Smooth muscle cell (in vitro differentiated cells): ENCODE results near the gene RIN3. TPM values are rescaled to one million over a fixed set of nuclear protein-coding genes. Genes with fewer than 3 reads are reported as not detected.
A peak's percentile ranks its signal among the peaks of the same experiment; 100 is the strongest.

ENCODE experiments used
- DNase-seq: peaks from one replicate; lab custom pipeline; 2025; ENCODE audit not compliant: unreplicated experiment; lab: John Stamatoyannopoulos, UW
- H2AFZ ChIP-seq: fragments of 200-600 bp; sonication (generic); 2 replicates; pipeline ENCODE4 v1.6.0; 2016; ENCODE audit warnings: antibody characterized with exemption, low read depth, mild to moderate bottlenecking
- H3F3A ChIP-seq: fragments of 200-600 bp; sonication (generic); 2 replicates; pipeline ENCODE4 v1.6.0; 2017; ENCODE audit warnings: antibody characterized with exemption, low read depth
- H3K27ac ChIP-seq: fragments of 200-600 bp; sonication (generic); 2 replicates; pipeline ENCODE4 v1.5.1; 2016; ENCODE audit warnings: low read depth, mild to moderate bottlenecking
- H3K27me3 ChIP-seq: fragments of 200-600 bp; sonication (generic); 2 replicates; pipeline ENCODE4 v1.6.1; 2016; ENCODE audit warnings: low read depth, mild to moderate bottlenecking
- H3K36me3 ChIP-seq: fragments of 200-600 bp; sonication (generic); 2 replicates; pipeline ENCODE4 v1.5.1; 2016; ENCODE audit warnings: low read depth
- H3K4me1 ChIP-seq: fragments of 200-600 bp; sonication (generic); 2 replicates; pipeline ENCODE4 v1.5.1; 2016; ENCODE audit warnings: low read depth
- H3K4me2 ChIP-seq: fragments of 200-600 bp; sonication (generic); 2 replicates; pipeline ENCODE4 v1.6.0; 2016; ENCODE audit warnings: mild to moderate bottlenecking
- H3K4me3 ChIP-seq: fragments of 200-600 bp; sonication (generic); 2 replicates; pipeline ENCODE4 v1.5.1; 2016; ENCODE audit warnings: mild to moderate bottlenecking
- H3K79me2 ChIP-seq: fragments of 200-600 bp; sonication (generic); 2 replicates; pipeline ENCODE4 v1.6.0; 2016; ENCODE audit warnings: low read depth, mild to moderate bottlenecking
- H3K9ac ChIP-seq: fragments of 200-600 bp; sonication (generic); 2 replicates; pipeline ENCODE4 v1.6.0; 2016; ENCODE audit warnings: low read depth
- H3K9me3 ChIP-seq: fragments of 200-600 bp; sonication (generic); replicated peaks from 2 replicates; pipeline ENCODE4 v1.5.1; 2016; ENCODE audit warnings: low read depth
- H4K20me1 ChIP-seq: fragments of 200-600 bp; sonication (generic); 2 replicates; pipeline ENCODE4 v1.6.0; 2016; ENCODE audit warnings: low read depth
- WGBS: methylation state at CpG from one replicate; pipeline ENCODE4 v1.1.7; 2016; ENCODE audit warnings: low lambda C conversion rate; 5-methylcytosine and 5-hydroxymethylcytosine counted together
- polyA plus RNA-seq: library from polyadenylated mRNA; unstranded; fragments of >200 nt; fragmentation: Nextera tagmentation; extraction: Ambion mirVana; gene quantifications from 2 replicates; pipeline ENCODE4 v1.2.1, GENCODE V29; 2016
- total RNA-seq: library from RNA; depleted of rRNA; stranded (reverse); fragments of >200 nt; gene quantifications from 2 replicates; pipeline ENCODE4 v1.2.3, GENCODE V29; 2014
- TF ChIP-seq, protein P1 (sequence below): fragments of 200-600 bp; sonication (generic); IDR thresholded peaks from 2 replicates; pipeline ENCODE4 v1.5.1; 2017; ENCODE audit warnings: borderline replicate concordance, mild to moderate bottlenecking, antibody characterized with exemption; ENCODE audit not compliant: insufficient read depth, poor library complexity, severe bottlenecking

Gene RIN3
- total and polyA plus RNA-seq, 2 experiments from 2014 or later, result 2.7 to 3.8 TPM

DNA sequence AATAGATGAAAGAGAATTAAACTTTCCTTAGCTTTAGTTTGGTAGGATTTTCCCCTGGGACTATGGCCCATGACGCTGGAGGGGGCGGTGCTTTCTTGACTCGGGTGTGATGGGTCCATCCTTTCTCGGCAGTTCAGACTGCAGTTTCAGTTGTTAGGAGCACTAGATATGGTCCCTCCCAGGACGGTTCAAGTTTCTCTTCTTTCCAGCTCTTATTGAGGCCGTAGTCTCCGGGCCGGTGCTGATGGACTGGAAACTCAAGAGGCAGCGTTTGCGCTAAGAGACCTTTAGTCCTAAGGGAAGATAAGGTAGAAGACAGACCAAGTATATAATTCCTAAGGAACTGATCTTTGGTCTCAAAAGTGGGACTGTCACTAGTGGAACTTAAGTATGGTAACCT is 111.2 kb downstream of the RIN3 start:
- 95% methylated on average over 10 of the region's 10 CpGs for WGBS
- H3K4me1 ChIP-seq, result no peaks in the 10 kb centered on the region
- TF ChIP-seq, protein P1, sequence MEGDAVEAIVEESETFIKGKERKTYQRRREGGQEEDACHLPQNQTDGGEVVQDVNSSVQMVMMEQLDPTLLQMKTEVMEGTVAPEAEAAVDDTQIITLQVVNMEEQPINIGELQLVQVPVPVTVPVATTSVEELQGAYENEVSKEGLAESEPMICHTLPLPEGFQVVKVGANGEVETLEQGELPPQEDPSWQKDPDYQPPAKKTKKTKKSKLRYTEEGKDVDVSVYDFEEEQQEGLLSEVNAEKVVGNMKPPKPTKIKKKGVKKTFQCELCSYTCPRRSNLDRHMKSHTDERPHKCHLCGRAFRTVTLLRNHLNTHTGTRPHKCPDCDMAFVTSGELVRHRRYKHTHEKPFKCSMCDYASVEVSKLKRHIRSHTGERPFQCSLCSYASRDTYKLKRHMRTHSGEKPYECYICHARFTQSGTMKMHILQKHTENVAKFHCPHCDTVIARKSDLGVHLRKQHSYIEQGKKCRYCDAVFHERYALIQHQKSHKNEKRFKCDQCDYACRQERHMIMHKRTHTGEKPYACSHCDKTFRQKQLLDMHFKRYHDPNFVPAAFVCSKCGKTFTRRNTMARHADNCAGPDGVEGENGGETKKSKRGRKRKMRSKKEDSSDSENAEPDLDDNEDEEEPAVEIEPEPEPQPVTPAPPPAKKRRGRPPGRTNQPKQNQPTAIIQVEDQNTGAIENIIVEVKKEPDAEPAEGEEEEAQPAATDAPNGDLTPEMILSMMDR, result no peak
- no peaks in the 10 kb centered on the region for H3K36me3 ChIP-seq
- H3K79me2 ChIP-seq, result no peaks in the 10 kb centered on the region
- H3F3A ChIP-seq, result no peaks in the 10 kb centered on the region
- no peak overlapping the region for H3K9ac ChIP-seq
- H3K4me3 ChIP-seq, result no peak overlapping the region
- no peaks in the 10 kb centered on the region for H4K20me1 ChIP-seq
- H3K4me2 ChIP-seq, result no peak overlapping the region
- H3K27ac ChIP-seq, result peak overlapping the region; percentile 18
- no peak for DNase-seq
- no peaks in the 10 kb centered on the region for H3K9me3 ChIP-seq
- no peaks in the 10 kb centered on the region for H3K27me3 ChIP-seq
- H2AFZ ChIP-seq, result no peak overlapping the region

GRCh38 chr14:92625213-92625612 is 111.6 kb downstream of the RIN3 start:
- Histone ChIP-seq H3K27ac (peak overlapping the region; percentile 25), H3K9ac (no peak overlapping the region)
- DNase-seq, result no peak

DNA sequence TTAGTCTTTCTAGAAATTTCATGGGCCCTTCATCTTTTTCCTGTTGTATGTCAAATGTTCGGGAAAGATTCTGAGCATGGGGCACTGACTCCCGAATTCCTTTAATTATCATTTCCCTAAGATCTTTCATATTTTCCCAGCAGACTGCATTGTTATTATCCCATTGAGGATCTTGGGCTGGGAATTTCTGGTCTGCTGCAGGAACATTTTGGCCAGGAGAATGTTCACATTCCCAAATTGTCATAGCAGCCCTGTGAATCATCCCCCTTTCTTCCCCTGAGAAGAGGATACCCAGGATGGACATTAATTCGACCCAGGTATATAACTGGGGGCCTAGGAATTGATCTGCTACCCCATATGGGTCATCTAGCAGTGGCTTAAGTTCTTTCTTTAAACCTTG is 112.5 kb downstream of the RIN3 start:
- H3K4me2 ChIP-seq, result no peak overlapping the region
- 92% methylated on average over 3 of the region's 3 CpGs for WGBS

More at GRCh38 chr14:92625213-92625612, 111.6 kb downstream of the RIN3 start:
- Histone ChIP-seq H3K4me1 (no peaks in the 10 kb centered on the region), H3K36me3 (no peaks in the 10 kb centered on the region), H3K79me2 (no peaks in the 10 kb centered on the region), H3F3A (no peaks in the 10 kb centered on the region), H3K4me3 (no peak overlapping the region), H3K9me3 (no peaks in the 10 kb centered on the region), H3K4me2 (peak overlapping the region; percentile 59), H3K27me3 (no peaks in the 10 kb centered on the region), H4K20me1 (no peaks in the 10 kb centered on the region), H2AFZ (no peak overlapping the region)
- TF ChIP-seq, protein P1, result no peak
- WGBS, result 52% methylated on average over 5 of the region's 5 CpGs

More for the DNA sequence above, 112.5 kb downstream of the RIN3 start:
- H3K9ac ChIP-seq, result no peak overlapping the region
- no peaks in the 10 kb centered on the region for H3K4me1 ChIP-seq
- no peaks in the 10 kb centered on the region for H3K79me2 ChIP-seq
- no peak overlapping the region for H2AFZ ChIP-seq
- TF ChIP-seq, protein P1, result no peak
- no peak overlapping the region for H3K27ac ChIP-seq
- no peaks in the 10 kb centered on the region for H4K20me1 ChIP-seq
- H3F3A ChIP-seq, result no peaks in the 10 kb centered on the region
- DNase-seq, result no peak
- H3K4me3 ChIP-seq, result no peak overlapping the region
- no peaks in the 10 kb centered on the region for H3K9me3 ChIP-seq
- no peaks in the 10 kb centered on the region for H3K27me3 ChIP-seq
- no peaks in the 10 kb centered on the region for H3K36me3 ChIP-seq
